Stimulated activated CD8-positive, alpha-beta memory T cell treated with anti-CD3 and anti-CD28 coated beads, Interleukin-12 subunit alpha, Interleukin-12 subunit beta, amount 100 ng/mL, for 24 hours (primary cell): ENCODE measurements around the gene UGT1A3.

Experiments
- DNase-seq: peaks from one replicate; pipeline ENCODE4 v3.0.0-alpha.2; 2020; ENCODE audit errors: extremely low read depth

Gene UGT1A3

DNA sequence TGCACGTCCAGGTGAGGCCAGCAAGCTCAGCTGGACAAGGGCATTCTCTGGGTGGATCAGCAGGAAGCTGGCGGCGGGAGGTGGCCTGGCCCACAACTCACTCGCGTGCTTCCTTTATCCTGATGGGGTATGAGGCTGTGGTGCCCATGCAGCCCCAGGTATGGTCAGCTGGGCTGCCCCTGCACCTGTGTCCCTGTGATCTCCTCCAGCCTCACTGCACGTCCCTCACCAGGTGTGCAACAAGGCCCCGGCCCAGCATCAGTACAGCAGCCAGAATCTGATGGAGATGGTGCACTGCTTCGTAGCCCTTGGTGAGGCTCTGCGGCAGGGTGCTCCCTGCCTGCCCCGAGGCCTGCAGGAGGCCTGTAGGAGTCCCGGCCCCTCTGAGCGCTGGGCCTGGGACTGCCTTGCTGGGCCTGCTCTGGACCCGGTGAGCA is 66.9 kb downstream of the UGT1A3 start:
- DNase-seq: no peak

DNA sequence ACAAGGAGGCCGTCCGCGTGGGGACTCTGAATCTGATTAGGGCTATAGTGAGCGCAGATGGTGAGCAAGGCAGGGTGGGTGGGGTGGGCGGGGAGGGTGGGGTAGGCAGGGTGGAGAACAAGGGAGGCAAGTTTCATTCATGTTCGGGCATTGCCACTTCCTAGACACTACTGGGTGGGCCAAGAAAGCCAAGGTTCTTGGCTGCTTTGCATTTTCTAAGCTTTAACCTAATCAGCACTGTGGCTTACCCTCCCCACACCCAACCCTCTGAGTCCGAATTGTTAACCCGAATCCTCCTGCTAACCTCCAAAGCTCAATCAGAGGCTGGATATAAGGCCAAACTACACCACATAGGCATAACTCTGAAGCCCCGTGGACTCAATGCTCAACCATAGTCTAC is 67.4 kb downstream of the UGT1A3 start:
- DNase-seq: no peak

DNA sequence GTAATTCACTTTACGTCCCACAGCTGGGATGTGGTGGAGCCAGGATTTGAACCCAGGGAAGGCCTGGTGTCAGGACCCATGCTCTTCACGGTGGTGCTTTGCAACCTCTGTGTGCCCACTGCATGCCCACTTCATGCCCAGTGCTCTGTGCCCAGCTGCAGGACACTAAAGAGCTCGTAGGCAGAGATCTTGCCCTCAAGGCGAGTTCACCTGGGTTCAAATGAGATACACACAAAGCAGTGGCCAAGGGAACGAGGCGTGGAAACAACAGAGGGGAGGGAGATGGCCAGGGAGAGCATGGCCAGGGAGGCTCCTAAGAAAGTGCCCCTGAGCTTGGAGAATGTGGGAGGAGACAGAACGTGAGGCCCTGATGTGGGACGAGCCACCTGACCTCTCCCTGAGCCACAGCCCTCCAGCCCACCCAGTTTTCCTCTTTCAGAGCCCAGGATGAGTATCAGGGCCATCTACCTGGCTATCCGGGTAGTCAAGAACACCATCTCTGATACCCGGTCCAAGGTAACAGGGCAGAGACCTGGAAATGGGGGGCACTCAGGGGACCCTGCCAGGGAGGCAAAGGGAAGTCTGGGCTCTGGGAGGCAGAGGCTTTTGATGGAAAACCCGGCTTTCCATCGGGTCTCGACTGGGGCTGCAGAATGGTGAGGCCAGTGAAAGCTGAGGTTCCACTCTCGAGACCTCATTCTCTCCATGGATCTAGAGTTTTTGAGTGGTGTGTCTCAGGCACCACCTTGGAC is 69.7 kb downstream of the UGT1A3 start:
- DNase-seq: no peak

DNA sequence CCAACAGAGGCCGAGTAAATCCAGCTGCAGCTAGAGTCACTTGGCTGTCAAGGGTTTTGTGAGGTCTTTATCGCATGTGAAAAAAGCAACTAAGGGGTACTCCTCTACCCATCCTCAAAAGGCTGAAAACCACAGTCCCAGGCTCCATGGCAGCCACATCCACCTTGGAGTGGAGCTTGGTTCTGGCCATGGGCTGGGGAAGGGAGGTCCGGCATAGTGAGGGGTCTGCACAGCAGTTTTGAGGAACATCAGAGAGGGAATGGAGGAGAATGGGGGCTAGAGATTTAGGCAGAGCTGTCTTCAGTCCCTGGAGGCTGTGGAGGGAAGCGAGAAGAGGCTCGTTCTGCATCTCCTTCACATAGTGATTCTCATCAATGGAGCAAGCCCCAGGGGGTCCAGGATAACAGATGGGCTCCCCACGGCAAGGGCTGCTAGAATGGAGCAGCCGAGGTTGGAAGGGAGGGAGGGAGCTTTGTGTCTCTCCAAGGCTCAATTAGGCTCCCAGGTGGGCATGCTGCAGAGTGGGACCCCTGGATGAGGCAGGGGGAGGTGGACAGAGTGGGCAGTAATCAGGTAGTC is 70.3 kb downstream of the UGT1A3 start:
- no peak for DNase-seq

DNA sequence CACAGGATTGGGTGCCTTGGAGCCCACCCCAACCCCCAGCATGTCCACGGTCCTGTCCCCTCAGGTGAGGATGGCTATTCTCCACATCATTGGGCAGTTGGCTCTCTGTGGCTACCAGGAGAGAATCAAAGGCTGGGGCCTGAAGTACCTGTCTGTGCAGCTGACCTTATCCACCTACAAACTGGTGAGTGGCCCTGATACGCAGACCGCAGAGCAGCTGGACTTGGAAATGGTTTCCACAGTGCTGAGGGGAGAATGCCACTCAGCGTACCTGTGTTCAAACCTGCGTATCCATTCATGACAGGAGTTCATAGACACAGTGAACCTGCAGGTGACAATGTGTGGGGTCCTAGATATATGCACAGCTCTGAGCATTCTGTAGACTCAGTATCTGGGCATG is 70.9 kb downstream of the UGT1A3 start:
- DNase-seq: no peak

DNA sequence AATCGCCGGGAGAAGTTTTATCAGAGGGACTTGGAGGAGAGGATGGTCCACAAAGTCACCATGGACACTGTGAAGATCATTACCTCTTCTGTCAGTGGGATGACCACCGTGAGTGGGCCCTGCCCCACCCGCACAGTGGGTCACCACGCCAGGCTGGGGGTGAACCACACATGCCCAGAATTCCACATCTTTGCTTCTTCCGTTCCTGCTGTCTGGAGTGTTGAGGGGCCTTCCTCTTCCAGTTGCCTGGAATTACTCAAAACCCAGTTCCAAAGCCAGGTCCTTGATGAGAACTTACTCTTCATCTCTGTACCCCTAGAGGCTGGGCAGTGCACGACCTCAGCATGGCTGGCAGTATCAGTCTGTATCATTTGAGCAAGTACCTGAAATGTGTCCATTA is 71.4 kb downstream of the UGT1A3 start:
- no peak for DNase-seq

DNA sequence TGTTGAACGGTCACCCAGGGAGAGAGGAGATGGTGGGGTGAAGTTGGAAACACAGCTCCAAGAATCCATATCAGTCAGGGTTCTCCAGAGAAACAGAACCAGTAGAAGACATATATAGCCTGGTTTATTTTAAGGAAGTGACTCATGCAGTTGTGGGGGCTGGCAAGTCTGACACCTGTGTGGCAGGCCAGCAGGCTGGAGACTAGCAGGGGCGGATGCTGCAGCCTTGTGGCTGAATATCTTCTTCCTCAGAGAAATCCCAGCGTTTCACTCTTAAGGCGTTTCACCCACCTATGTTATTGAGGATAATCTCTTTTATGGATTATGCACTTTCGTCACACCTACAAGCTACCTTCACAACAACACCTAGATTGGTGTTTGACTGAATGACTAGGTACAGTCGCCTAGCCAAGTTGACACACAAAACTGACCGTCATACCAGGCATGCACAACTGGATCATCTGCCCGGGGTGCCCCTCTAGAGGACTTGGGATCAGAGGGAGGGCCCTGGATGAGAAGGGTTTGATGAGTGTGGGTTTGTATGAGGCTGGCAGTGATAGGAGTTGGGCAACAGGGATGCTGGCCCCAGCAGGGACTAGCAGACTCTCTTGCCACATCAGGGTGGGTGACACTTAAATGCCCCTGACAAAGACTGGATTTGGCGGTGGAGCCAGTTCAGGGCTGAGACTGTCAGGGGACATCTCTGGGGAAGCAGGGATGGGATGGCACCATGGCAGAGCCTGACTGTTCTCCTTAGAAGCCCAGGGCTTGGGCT is 72.7 kb downstream of the UGT1A3 start:
- no peak for DNase-seq

DNA sequence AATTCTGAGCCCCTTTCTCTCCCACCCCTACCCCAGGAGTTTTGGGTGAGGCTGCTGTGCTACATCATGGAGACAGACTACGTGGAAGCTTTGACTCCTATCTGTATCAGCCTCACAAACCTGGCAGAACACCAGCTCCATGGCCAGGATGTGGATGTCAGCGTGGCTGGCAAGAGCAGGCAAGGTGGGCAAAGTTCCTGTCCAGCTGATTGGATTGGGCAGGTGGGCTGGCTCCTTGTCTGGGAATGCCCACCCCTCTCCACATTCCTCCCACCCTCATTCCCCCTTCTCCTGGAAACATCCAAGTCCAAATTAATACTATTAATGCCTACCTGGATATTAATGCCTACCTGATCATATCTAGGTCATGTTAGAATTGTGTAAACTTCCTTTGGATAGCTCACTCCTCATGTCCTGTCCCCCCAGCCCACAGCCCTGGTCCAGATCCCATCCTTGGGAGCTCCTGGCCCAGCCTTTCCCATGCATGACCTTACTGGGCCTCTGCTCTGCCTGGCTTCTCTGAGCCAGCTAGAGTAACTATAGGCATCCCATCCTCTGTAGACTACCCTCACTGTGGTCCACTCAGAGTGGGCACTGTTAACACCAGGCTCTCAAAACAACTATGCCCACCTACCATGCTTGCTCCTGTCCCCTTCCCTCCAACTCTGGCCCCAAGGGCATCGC is 73.4 kb downstream of the UGT1A3 start:
- no peak for DNase-seq

DNA sequence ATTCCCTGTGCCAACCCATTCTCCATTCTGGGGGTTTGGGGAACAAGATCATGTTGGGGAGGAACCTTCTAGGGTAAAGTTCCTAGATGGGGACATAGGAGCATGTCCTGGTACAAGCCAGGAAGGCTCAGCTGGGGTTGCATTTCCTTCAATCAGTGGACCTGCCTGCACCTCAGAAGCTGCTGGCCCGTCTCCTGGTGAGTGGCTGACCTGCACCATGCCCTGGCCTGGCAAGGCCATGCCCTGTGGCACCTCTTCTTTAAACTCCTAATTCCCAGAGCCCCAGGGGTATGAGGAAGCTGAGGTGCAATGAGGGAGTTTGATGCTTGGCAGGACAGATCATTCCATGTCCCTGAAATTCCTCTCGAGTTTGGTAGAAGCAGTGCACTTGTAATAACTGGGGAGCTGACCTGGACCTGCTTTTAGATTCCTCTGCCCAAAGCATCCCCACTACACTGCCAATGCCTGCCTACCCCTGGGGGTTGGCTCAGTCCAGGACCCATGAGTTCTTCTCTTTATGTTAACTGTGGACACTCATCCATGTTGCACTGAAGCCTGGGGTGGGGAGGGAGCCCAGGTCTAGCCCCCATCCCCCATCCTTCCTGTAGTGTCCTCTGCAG is 74.6 kb downstream of the UGT1A3 start:
- no peak for DNase-seq

DNA sequence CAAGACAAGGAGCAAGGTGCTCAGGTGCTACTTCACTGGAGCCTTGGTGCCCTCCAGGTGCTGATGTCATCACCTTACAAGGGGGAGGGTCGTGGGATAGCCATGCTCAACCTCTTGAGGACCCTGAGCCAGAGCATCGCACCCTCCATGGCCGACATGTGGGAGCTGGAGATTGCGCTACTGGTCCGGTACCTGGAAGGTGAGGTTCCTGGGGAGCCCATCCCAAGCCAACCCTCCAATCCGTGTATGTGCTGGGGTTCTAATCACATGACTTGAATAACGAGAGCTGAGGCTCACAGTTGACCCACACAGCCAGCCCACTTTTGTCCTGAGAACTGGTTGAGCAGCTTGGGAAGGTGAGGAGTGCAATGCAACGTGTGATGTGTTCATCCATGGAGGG is 75.2 kb downstream of the UGT1A3 start:
- no peak for DNase-seq

DNA sequence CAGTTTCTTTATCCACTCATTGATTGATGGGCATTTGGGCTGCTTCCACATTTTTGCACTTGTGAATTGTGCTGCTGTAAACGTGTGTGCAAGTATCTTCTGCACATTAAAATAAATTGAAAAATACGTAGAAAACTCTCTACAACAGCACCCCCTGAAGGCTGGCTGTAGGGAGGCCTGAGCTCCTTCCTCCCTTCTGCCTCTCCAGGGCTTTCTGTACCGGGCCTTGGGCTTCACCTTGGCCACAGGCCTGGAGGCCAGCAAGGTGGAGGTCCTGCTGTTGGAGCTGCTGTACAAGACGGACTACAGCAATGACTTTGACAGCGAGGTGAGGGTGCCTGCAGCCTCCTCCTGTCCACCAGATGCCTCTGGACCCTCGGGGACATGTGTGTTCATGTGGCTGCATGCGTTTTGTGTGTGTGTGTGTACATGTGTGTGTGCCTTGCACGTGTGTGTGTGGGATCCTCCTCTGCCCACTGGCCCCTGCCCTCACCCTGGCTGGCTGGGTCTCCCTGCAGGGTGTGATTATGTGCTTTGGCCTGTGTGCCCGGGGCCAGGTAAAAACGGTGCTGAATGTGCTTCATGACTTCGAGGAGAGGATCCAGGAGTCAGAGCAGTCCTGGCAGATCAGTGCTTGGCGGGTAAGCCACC is 78.5 kb downstream of the UGT1A3 start:
- no peak for DNase-seq

DNA sequence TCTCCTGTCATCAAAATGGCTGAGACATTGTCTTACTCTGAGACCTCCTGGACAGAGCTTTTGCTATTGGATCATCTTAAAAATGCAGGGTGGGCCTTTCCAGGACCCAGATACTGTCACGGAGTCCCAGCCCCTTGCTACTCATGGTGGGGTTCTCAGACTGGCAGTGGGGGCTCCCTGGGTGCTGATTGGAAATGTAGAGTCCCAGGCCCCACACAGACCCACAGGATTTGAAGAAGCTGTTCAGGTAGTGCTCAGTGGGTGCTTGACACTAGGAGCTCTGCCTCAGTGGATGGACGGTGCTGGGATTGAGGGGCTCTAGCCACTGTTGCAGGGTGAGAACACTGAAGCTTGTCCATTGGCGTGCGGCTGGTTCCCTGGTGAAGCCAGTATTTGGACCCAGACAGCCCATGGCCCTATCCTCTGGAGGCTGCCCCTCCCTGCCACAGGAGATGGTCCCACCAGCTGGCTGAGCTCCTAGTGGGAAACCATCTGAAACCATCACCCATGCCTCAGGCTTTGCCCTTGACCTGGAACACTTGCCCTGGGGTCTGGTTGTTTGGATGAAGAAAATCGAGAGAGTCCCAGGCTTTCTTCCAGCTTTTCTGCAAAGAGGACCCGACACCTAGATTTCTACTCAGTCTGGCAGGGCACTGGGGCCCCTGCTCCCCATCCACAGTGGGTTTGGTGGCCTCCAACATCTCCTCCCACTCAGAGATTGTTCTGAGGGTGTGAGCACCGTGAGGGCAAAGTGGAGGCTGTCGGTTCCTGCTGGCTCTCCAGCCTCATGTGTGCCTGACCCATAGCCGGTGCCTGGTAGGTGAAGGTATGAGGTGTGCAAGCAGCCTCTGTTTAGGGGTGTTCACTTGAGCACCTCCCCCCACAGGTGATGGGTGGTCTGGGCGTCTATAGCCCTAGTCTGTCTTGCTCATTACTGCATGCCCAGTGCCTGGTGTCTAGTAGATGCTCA is 79.4 kb downstream of the UGT1A3 start:
- no peak for DNase-seq

DNA sequence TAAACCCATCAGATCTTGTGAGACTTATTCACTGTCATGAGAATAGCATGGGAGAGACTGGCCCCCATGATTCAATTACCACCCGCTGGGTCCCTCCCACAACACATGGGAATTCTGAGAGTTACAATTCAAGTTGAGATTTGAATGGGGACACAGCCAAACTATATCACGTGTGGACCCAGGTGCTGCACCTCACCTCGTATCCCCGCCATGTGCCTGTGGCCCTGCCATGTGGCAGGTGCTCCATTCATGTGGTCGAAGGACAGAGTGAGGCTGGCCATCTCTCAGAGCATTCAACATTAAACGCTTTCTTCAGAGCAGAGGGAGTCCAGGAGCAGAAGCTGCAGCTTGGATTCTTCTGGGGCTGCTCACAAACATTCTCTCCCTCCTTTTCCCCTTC is 81.5 kb downstream of the UGT1A3 start:
- DNase-seq: no peak

DNA sequence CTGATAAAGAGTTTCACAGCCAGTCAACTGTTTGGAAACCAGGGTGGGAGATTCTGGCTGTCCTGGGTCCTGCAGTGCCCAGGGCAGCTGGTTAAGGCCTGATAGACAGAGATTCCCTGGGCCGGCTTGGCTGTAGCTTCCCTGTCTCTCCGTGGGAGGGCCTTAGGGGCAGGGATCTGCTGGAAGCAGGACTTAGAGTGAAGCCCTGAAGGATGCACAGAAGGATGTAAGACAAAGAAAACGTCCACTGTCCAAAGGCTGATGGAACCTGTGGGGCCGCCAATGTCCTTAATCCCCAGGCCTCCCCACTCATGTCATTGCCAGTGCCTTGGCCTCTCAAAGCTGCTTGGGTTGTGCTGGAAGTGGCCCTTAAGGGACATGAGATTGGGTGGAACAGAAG is 82.2 kb downstream of the UGT1A3 start:
- DNase-seq: no peak

DNA sequence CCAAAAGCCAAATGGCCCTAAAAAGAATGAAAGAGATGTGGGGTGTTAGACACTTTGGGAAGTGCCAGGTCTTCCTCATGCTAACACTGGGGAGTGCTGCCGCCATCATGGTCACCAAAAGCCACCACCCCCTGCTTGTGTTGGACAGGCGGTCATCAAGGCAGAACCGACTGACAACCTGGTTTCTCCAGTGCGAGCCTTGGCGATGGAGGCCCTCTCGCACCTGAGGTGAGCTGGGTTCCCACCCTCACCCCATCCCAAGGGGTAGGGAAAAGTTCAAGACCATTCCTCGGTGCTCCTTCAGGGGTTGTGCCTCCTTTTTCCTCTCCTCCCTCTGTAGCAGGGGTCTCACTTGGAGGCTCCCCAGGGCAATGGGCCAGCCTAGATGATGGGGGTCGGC is 82.9 kb downstream of the UGT1A3 start:
- no peak for DNase-seq

DNA sequence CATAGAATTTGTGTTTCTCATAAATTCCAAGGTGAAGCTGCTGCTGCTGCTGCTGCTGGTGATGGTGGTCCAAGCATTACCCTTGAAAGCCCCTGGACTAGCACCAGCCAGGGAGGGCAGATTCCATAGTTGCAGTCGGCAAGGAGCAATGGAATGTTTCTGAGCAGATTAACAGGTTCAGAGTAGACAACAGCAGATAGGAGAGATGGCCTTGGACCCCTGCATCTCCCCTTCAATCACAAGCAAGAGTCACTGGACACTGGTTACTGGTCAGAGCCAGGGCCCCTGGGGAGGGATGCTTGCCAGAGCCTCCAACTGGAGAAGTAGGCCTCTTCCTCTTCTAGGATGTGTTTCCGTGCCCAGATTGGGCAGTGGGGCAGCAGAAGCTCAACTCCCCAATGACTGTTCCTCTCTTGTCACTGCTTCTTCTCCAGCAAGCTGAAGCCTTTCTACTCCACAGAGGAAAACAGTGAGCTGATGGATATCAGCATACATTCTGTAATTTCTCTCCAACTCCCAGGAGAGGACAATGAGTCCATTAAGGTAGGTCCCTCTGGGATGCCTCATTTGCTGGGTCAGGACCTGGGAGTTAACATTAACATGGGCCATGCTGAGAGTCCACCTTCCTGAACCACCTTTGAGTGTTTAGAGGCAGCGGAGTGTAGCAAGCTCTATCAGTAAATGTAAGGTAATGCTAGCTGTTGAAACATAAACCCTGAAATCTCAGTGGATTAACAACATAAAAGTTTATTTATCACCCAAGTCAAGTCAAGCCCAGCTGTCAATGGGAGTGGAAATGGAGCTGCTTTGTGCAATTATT is 84.6 kb downstream of the UGT1A3 start:
- DNase-seq: no peak

DNA sequence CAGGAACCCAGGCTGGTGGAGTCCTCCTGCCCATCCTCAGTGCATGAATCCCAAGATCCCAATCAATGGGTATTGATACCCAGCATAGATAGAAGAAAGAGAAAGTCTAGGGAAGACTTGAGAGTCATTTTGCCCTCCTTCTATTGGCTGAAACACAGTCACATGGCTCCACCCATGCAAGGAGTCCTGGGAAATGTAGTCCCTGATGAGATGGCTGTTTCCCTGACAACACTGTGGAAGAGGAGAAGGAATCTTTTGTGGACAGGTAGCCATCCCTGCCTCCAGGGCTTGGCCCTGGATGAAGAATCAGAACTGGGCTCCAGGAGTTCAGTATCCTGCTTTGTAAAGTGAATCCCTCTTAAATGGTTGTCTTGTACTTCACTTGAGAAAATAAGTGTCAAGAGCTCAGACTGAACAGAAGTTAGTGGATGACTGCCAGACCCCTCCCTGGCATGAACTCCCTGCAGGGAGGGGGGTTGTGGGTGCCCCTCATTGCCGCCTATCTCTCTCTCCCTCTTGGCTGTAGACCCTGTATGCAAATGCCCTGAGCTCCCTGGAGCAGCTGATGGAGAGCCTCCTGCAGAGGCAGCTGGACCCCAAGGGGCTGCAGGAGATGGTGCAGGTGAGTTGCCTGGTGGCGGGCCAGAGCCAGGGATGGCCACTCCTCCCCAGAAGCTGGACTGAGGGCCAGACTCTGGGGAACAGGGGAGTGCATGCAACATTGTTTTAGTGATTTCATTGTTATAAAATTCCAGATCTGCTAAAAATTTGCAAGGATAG is 85.4 kb downstream of the UGT1A3 start:
- DNase-seq: no peak

DNA sequence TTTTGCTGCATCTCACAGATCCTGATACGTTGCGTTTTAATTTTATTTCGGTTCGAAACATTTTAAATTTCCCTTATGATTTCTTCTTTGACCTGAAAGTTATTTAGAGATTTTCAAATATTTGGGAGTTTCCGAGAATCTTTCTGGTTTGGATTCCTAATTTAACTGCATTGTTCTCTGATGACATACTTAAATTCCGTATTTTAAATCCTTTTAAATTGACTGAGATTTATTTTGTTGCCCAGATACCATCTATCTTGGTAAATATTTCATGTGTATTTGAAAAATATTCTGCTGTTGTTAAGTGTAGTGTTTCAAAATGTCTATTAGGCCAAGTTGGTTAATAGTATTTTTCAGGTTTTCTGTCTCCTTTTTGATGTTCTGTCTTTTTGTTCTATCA is 87.0 kb downstream of the UGT1A3 start:
- no peak for DNase-seq

DNA sequence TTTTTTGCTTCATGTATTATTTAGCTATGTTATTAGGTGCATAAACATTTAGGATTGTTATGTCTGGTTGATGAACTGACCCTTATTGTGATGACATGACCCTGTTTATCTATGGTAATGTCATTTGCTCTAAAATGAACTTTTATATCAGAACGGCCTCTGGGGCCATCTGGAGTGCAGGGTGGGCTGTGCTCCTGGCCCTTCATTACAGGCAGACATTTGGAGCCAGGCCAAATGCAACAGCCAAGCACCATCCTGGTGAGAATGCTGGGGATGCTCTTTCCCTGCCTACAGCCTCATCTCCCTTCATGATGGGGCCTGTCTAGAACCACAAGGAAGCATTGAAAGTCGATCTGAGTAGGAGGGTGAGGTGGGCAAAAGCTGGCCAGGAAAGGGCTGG is 87.5 kb downstream of the UGT1A3 start:
- no peak for DNase-seq
